GM10248 (cell line): ENCODE measurements around the gene CGREF1.

Experiments
- CTCF ChIA-PET: fragments of 300-600 bp; sonication (Branson Sonifier 250); formaldehyde crosslinking; extraction: SDS; loops from one replicate; lab custom pipeline; 2021; ENCODE audit warnings: antibody characterized with exemption; lab: Yijun Ruan, JAX
- POLR2A ChIA-PET: fragments of 350-650 bp; sonication (Branson Sonifier 250); formaldehyde crosslinking; extraction: SDS; loops from one replicate; lab custom pipeline; 2020; ENCODE audit warnings: antibody characterized with exemption; lab: Yijun Ruan, JAX
- DNase-seq: peaks from one replicate; pipeline ENCODE4 v3.0.0; 2012; ENCODE audit errors: extremely low spot score
- CTCF ChIP-seq: IDR thresholded peaks from 2 replicates; pipeline ENCODE4 v1.5.1; 2012; ENCODE audit warnings: mild to moderate bottlenecking, low read depth; ENCODE audit errors: extremely low read depth, missing control alignments, control extremely low read depth

The CGREF1 gene

GRCh38 chr2:27095427-27095744 is 23.5 kb downstream of the CGREF1 start:
- no peak for TF ChIP-seq CTCF
- no peak for DNase-seq
- ChIA-PET CTCF (interaction anchor here (1.2 to 10.8 kb wide), 5 partner anchors 10 to 186 kb away, joined by 3 to 136 read pairs (median 33); partner anchors contain the start of genes KHK and TRIM54), POLR2A (no interaction called here)

- TF ChIP-seq CTCF = no peak
- CTCF ChIA-PET = interaction anchor here (1.2 to 10.8 kb wide), 7 partner anchors 10 to 210 kb away, joined by 3 to 136 read pairs (median 8); partner anchors contain the start of genes KHK and TRIM54
- POLR2A ChIA-PET = no interaction called here
These were observed 24.5 kb downstream of the CGREF1 start for GRCh38 chr2:27094353-27094984.

GRCh38 chr2:27093430-27094352 is 25.2 kb downstream of the CGREF1 start:
- POLR2A ChIA-PET = no interaction called here

More at GRCh38 chr2:27094353-27094984, 24.5 kb downstream of the CGREF1 start:
- DNase-seq = no peak

GRCh38 chr2:27092696-27093429 is 26.1 kb downstream of the CGREF1 start:
- TF ChIP-seq CTCF = no peak
- ChIA-PET CTCF (interaction anchor here (1.4 to 10.8 kb wide), 7 partner anchors 8 to 590 kb away, joined by 3 to 105 read pairs (median 6); partner anchors contain the start of gene KHK), POLR2A (no interaction called here)
- DNase-seq = no peak

More at GRCh38 chr2:27093430-27094352, 25.2 kb downstream of the CGREF1 start:
- DNase-seq = no peak
- CTCF ChIA-PET = interaction anchor here (1.4 to 10.8 kb wide), 7 partner anchors 9 to 590 kb away, joined by 3 to 105 read pairs (median 6); partner anchors contain the start of gene KHK
- TF ChIP-seq CTCF = no peak

GRCh38 chr2:27091746-27092695 is 26.9 kb downstream of the CGREF1 start:
- DNase-seq = no peak
- TF ChIP-seq CTCF = no peak
- ChIA-PET POLR2A (no interaction called here), CTCF (interaction anchor here (1.5 to 10.8 kb wide), 6 partner anchors 7 to 591 kb away, joined by 3 to 105 read pairs (median 6); partner anchors contain the start of gene KHK)
